Measurements from ENCODE around the gene NHEJ1. TPM values are rescaled to one million over a fixed set of nuclear protein-coding genes. Genes with fewer than 3 reads are reported as not detected.

Gene NHEJ1
- total RNA-seq, 1 experiment from 2014 or later, result 24.7 TPM

- no peak for DNase-seq (ENCODE audit: low spot score)
These were observed 7.4 kb upstream of the NHEJ1 start for GRCh38 chr2:219167997-219168396.

- no peak for DNase-seq (ENCODE audit: low spot score)
These were observed 4.7 kb upstream of the NHEJ1 start for GRCh38 chr2:219165058-219165911.

- no peak for DNase-seq (ENCODE audit: low spot score)
These were observed 2.5 kb upstream of the NHEJ1 start for GRCh38 chr2:219163156-219163555.

- DNase-seq (ENCODE audit: low spot score), result no peak
These were observed 482 bp upstream of the NHEJ1 start for GRCh38 chr2:219161097-219161496.

GRCh38 chr2:219159771-219160185 lies 837 bp downstream of the NHEJ1 start:
- peak; percentile 16 for DNase-seq (ENCODE audit: low spot score)

GRCh38 chr2:219158586-219158985 lies 2.0 kb downstream of the NHEJ1 start:
- DNase-seq (ENCODE audit: low spot score), result no peak

GRCh38 chr2:219158025-219158424 lies 2.6 kb downstream of the NHEJ1 start:
- DNase-seq (ENCODE audit: low spot score), result no peak

GRCh38 chr2:219157396-219157795 lies 3.2 kb downstream of the NHEJ1 start:
- no peak for DNase-seq (ENCODE audit: low spot score)

GRCh38 chr2:219155054-219155644 lies 5.5 kb downstream of the NHEJ1 start:
- DNase-seq (ENCODE audit: low spot score), result peak; percentile 95

- no peak for DNase-seq (ENCODE audit: low spot score)
These were observed 10.9 kb downstream of the NHEJ1 start for GRCh38 chr2:219149667-219150066.

GRCh38 chr2:219142329-219142728 lies 18.3 kb downstream of the NHEJ1 start:
- no peak for DNase-seq (ENCODE audit: low spot score)

GRCh38 chr2:219140722-219141121 lies 19.9 kb downstream of the NHEJ1 start:
- DNase-seq (ENCODE audit: low spot score), result no peak

GRCh38 chr2:219133976-219134375 lies 26.6 kb downstream of the NHEJ1 start:
- no peak for DNase-seq (ENCODE audit: low spot score)

- no peak for DNase-seq (ENCODE audit: low spot score)
These were observed 28.9 kb downstream of the NHEJ1 start for GRCh38 chr2:219131744-219132143.

- no peak for DNase-seq (ENCODE audit: low spot score)
These were observed 29.3 kb downstream of the NHEJ1 start for GRCh38 chr2:219131327-219131726.

GRCh38 chr2:219129589-219129988 lies 31.0 kb downstream of the NHEJ1 start:
- no peak for DNase-seq (ENCODE audit: low spot score)

GRCh38 chr2:219128396-219128795 lies 32.2 kb downstream of the NHEJ1 start:
- no peak for DNase-seq (ENCODE audit: low spot score)

GRCh38 chr2:219127037-219127635 lies 33.5 kb downstream of the NHEJ1 start:
- DNase-seq (ENCODE audit: low spot score), result no peak

GRCh38 chr2:219126555-219126954 lies 34.1 kb downstream of the NHEJ1 start:
- DNase-seq (ENCODE audit: low spot score), result no peak

- no peak for DNase-seq (ENCODE audit: low spot score)
These were observed 34.7 kb downstream of the NHEJ1 start for GRCh38 chr2:219125886-219126270.

- DNase-seq (ENCODE audit: low spot score), result peak; percentile 46
These were observed 35.3 kb downstream of the NHEJ1 start for GRCh38 chr2:219125225-219125885.
